HEK293 (cell line): ENCODE results near the gene RNF39.
"Not testable (repeated sequence)": the region's sequence is repeated elsewhere in the genome, so short reads cannot be mapped to it uniquely, and the experiment has no call there.

Experiments used
- CTCF ChIA-PET: fragments of 350-600 bp; formaldehyde crosslinking; extraction: SDS; loops from one replicate; lab custom pipeline; 2021; ENCODE audit warnings: antibody characterized with exemption; lab: Yijun Ruan, JAX
- POLR2A ChIA-PET: fragments of 300-600 bp; formaldehyde crosslinking; extraction: SDS; loops from one replicate; lab custom pipeline; 2020; ENCODE audit warnings: antibody characterized with exemption, inconsistent platforms; lab: Yijun Ruan, JAX
- H3K27ac ChIP-seq: fragments of 200-500 bp; sonication (Bioruptor generic); 2 replicates; pipeline ENCODE4 v1.5.1; 2014; ENCODE audit warnings: low read depth, low read length, control low read depth, inconsistent platforms; ENCODE audit errors: extremely low read depth
- H3K36me3 ChIP-seq, 2 experiments: fragments of 200-500 bp in 1 of 2; sonication (Bioruptor generic) in 1 of 2; 1 replicate in 1 of 2; 2 replicates in 1 of 2; pipeline ENCODE4 v1.5.1; 2014 to 2017; ENCODE audit warnings: inconsistent platforms in 2 of 2, low read length in 2 of 2; ENCODE audit not compliant: control insufficient read depth in 2 of 2, insufficient read depth in 1 of 2
- H3K4me1 ChIP-seq: fragments of 200-500 bp; sonication (Bioruptor generic); 2 replicates; pipeline ENCODE4 v1.5.1; 2014; ENCODE audit warnings: mild to moderate bottlenecking, low read length, inconsistent platforms; ENCODE audit not compliant: control insufficient read depth, insufficient read depth
- H3K4me3 ChIP-seq: 2 replicates; pipeline ENCODE4 v1.5.1; 2011; ENCODE audit warnings: low read depth, mild to moderate bottlenecking, control low read depth, low read length, moderate library complexity
- H3K9me3 ChIP-seq: fragments of 200-500 bp; sonication (Bioruptor generic); 2 replicates; pipeline ENCODE4 v1.5.1; 2014; ENCODE audit warnings: low read depth, low read length, inconsistent platforms; ENCODE audit not compliant: control insufficient read depth, insufficient read depth
- KLF8 ChIP-seq: fragments of 450-650 bp; formaldehyde crosslinking; IDR thresholded peaks from 2 replicates; pipeline ENCODE4 v1.5.1; 2016; ENCODE audit warnings: missing biosample characterization, missing genetic modification characterization
- PBX3 ChIP-seq: sonication (generic); formaldehyde crosslinking; IDR thresholded peaks from 2 replicates; pipeline ENCODE4 v1.8.1; 2022; ENCODE audit warnings: mild to moderate bottlenecking, moderate library complexity, missing genetic modification reagents
- ZBTB17 ChIP-seq: fragments of 450-650 bp; formaldehyde crosslinking; IDR thresholded peaks from 2 replicates; pipeline ENCODE4 v1.5.1; 2016; ENCODE audit warnings: missing biosample characterization, missing genetic modification characterization
- ZNF366 ChIP-seq: fragments of 450-650 bp; formaldehyde crosslinking; conservative IDR thresholded peaks from 2 replicates; pipeline ENCODE4 v1.5.1; 2016; ENCODE audit warnings: missing biosample characterization, missing genetic modification characterization
- ZNF639 ChIP-seq: fragments of 450-650 bp; formaldehyde crosslinking; IDR thresholded peaks from 2 replicates; pipeline ENCODE4 v1.5.1; 2016; ENCODE audit warnings: missing biosample characterization, missing genetic modification characterization
- ZNF768 ChIP-seq: fragments of 450-650 bp; formaldehyde crosslinking; IDR thresholded peaks from 2 replicates; pipeline ENCODE4 v1.5.1; 2018; ENCODE audit warnings: missing biosample characterization, mild to moderate bottlenecking, missing genetic modification characterization
- ZNF791 ChIP-seq: fragments of 450-650 bp; formaldehyde crosslinking; IDR thresholded peaks from 2 replicates; pipeline ENCODE4 v1.5.1; 2016; ENCODE audit warnings: missing biosample characterization, missing genetic modification characterization
- TF ChIP-seq, protein P1 (sequence below): fragments of 450-650 bp; formaldehyde crosslinking; IDR thresholded peaks from 2 replicates; pipeline ENCODE4 v1.5.1; 2016; ENCODE audit warnings: missing biosample characterization, missing genetic modification characterization
- TF ChIP-seq, protein P2 (sequence below): fragments of 450-650 bp; formaldehyde crosslinking; IDR thresholded peaks from 2 replicates; pipeline ENCODE4 v1.5.1; 2016; ENCODE audit warnings: missing biosample characterization, missing genetic modification characterization

The RNF39 gene

DNA sequence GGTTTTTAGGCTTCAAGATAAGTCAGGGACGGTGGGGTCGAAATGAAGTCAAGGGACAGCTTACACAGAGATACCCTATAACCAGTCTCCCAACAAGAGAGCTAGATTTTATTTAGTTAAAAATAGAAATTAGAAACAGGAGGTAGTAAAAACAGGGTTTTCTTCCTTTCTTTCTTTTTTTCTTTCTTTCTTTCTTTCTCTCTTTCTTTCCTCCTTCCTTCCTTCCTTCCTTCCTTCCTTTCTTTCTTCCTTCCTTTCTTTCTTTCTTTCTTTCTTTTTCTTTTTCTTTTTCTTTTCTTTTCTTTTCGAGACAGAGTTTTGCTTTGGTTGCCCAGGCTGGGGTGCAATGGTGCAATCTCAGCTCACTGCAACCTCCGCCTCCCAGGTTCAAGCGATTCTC lies 43.1 kb upstream of the RNF39 start:
- not testable (repeated sequence) for H3K9me3 ChIP-seq, H3K27ac ChIP-seq, H3K36me3 ChIP-seq, H3K4me1 ChIP-seq
- CTCF ChIA-PET: interaction anchor here (0.7 to 8.0 kb wide), 5 partner anchors 13 to 1240 kb away, joined by 3 to 86 read pairs (median 3); no protein-coding TSS in a partner anchor
- TF ChIP-seq, protein P1, sequence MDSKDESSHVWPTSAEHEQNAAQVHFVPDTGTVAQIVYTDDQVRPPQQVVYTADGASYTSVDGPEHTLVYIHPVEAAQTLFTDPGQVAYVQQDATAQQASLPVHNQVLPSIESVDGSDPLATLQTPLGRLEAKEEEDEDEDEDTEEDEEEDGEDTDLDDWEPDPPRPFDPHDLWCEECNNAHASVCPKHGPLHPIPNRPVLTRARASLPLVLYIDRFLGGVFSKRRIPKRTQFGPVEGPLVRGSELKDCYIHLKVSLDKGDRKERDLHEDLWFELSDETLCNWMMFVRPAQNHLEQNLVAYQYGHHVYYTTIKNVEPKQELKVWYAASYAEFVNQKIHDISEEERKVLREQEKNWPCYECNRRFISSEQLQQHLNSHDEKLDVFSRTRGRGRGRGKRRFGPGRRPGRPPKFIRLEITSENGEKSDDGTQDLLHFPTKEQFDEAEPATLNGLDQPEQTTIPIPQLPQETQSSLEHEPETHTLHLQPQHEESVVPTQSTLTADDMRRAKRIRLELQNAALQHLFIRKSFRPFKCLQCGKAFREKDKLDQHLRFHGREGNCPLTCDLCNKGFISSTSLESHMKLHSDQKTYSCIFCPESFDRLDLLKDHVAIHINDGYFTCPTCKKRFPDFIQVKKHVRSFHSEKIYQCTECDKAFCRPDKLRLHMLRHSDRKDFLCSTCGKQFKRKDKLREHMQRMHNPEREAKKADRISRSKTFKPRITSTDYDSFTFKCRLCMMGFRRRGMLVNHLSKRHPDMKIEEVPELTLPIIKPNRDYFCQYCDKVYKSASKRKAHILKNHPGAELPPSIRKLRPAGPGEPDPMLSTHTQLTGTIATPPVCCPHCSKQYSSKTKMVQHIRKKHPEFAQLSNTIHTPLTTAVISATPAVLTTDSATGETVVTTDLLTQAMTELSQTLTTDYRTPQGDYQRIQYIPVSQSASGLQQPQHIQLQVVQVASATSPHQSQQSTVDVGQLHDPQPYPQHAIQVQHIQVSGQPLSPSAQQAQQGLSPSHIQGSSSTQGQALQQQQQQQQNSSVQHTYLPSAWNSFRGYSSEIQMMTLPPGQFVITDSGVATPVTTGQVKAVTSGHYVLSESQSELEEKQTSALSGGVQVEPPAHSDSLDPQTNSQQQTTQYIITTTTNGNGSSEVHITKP: 0 out of 2 replicates have a peak, but pooled peaks have one; percentile 23
- TF ChIP-seq ZNF639 (tag by site-specific recombination) (0 out of 2 replicates have a peak, but pooled peaks have one; percentile 24), ZNF366 (tag by site-specific recombination) (peak; percentile 92)
- TF ChIP-seq, all 188 proteins: peak for 3; not testable (repeated sequence) for 185
- POLR2A ChIA-PET, H3K4me3 ChIP-seq: not testable (repeated sequence)

- H3K27ac ChIP-seq: no peak overlapping the region
- no peaks in the 10 kb centered on the region for H3K36me3 ChIP-seq
- H3K4me3 ChIP-seq: no peak overlapping the region
- H3K4me1 ChIP-seq: no peaks in the 10 kb centered on the region
- peak; percentile 57 for TF ChIP-seq ZBTB17 (tag by site-specific recombination)
- TF ChIP-seq ZNF791 (tag by site-specific recombination): no peak
- POLR2A ChIA-PET: no interaction called here
- H3K9me3 ChIP-seq: no peaks in the 10 kb centered on the region
- CTCF ChIA-PET: interaction anchor here (0.6 to 6.8 kb wide), 6 partner anchors 12 to 379 kb away, joined by 3 to 78 read pairs (median 4); no protein-coding TSS in a partner anchor
Measured at GRCh38 chr6:30116724-30117123, 41.2 kb upstream of the RNF39 start.

DNA sequence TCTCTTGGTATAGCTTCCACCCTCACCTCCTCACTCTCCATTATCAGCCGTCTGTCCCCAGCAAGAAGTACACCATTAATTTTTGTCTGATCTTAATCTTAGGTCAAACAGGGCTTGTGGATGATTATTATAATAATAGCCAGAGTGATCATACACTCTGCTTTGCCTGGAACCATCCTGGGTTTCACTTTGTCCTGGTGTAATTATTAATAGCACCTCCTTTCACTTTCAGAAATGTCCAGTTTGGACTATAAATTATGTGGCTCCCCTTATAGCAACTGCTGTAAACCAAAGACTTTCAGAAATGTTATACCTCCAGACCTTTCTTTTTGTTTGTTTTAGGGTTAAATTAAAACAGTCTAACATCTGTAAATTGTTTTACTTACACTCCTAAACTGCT lies 38.3 kb upstream of the RNF39 start:
- TF ChIP-seq, protein P2, sequence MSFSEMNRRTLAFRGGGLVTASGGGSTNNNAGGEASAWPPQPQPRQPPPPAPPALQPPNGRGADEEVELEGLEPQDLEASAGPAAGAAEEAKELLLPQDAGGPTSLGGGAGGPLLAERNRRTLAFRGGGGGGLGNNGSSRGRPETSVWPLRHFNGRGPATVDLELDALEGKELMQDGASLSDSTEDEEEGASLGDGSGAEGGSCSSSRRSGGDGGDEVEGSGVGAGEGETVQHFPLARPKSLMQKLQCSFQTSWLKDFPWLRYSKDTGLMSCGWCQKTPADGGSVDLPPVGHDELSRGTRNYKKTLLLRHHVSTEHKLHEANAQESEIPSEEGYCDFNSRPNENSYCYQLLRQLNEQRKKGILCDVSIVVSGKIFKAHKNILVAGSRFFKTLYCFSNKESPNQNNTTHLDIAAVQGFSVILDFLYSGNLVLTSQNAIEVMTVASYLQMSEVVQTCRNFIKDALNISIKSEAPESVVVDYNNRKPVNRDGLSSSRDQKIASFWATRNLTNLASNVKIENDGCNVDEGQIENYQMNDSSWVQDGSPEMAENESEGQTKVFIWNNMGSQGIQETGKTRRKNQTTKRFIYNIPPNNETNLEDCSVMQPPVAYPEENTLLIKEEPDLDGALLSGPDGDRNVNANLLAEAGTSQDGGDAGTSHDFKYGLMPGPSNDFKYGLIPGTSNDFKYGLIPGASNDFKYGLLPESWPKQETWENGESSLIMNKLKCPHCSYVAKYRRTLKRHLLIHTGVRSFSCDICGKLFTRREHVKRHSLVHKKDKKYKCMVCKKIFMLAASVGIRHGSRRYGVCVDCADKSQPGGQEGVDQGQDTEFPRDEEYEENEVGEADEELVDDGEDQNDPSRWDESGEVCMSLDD (tag by site-specific recombination): no peak
- TF ChIP-seq PBX3 (CRISPR knock-in tag): no peak
- no peak for TF ChIP-seq ZNF768 (tag by site-specific recombination)
- no peak for TF ChIP-seq KLF8 (tag by site-specific recombination)
- Histone ChIP-seq H3K4me1 (no peaks in the 10 kb centered on the region), H3K4me3 (no peak overlapping the region), H3K27ac (no peak overlapping the region), H3K9me3 (no peaks in the 10 kb centered on the region), H3K36me3 (no peaks in the 10 kb centered on the region)
- CTCF ChIA-PET: interaction anchor here (5.6 to 6.8 kb wide), 2 partner anchors 10 to 17 kb away, joined by 34 to 78 read pairs; no protein-coding TSS in a partner anchor
- POLR2A ChIA-PET: no interaction called here
